ENCODE results near the gene REXO1. TPM values are rescaled to one million over a fixed set of nuclear protein-coding genes. Genes with fewer than 3 reads are reported as not detected.

Gene REXO1
- total RNA-seq, 1 experiment from 2014 or later: 52.1 TPM

DNA sequence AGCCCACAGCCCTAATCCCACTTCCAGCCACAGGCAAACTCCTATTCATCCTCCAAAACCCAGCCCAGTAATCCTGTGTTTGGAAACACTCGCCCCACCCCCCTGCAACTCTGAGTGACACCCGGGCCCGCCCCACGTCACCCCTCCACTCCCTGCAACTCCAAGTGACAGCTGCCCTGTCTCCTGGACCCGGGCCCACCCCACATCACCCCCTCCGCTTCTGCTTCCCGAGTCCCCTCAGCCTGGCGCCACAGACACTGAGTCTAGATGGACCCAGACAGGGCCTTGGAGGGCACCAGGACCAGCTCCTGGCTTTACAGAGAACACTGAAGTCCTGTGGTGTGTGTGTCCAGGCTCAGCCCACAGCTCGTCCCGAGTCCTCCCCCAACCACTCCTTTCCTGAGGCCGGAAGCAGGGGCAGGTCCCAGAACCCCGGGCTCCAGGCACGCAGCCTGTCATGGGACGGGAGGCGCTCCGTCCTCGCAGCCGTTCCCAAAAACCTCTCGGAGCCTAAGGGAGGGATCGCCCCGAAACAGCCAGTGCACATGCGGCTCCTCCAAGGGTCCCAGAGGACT is 7.7 kb downstream of the REXO1 start:
- no peak for DNase-seq (ENCODE audit: low read depth, low spot score)
- no peaks in the 10 kb centered on the region for H3K9me3 ChIP-seq (ENCODE audit: control insufficient read depth, insufficient read depth, low read depth, low read length)
- CTCF ChIA-PET: interaction anchor here (0.6 kb wide), 1 partner anchor 215 kb away, joined by 3 read pairs; no protein-coding TSS in a partner anchor
- ATAC-seq: peak; percentile 25
- POLR2A ChIA-PET: interaction anchor here (0.7 kb wide), 1 partner anchor 11 kb away, joined by 3 read pairs; no protein-coding TSS in a partner anchor
- H3K4me1 ChIP-seq (ENCODE audit: control insufficient read depth, insufficient read depth, low read length): peaks cover 39% of the 10 kb centered on the region
- intact Hi-C loops (cut with micrococcal nuclease; ENCODE audit: unreplicated experiment): no loop called here
- in situ Hi-C loops (cut with HindIII; ENCODE audit: low pct_unique_long_range_greater_than_20kb, low sequenced_read_pairs): no loop called here
- H3K27me3 ChIP-seq (ENCODE audit: control insufficient read depth, insufficient read depth, low read length): no peaks in the 10 kb centered on the region
- no peak overlapping the region for H3K4me3 ChIP-seq (ENCODE audit: low read depth in 2 of 2, low read length in 2 of 2)
- BruUV-seq (replicated peaks): no TSS peak
- H3K27ac ChIP-seq (ENCODE audit: low read length): peak overlapping the region; percentile 57; the same call in 1 of the 2 replicates
- H3K36me3 ChIP-seq (ENCODE audit: control insufficient read depth, insufficient read depth, low read length): no peaks in the 10 kb centered on the region
- TF ChIP-seq, protein P1, sequence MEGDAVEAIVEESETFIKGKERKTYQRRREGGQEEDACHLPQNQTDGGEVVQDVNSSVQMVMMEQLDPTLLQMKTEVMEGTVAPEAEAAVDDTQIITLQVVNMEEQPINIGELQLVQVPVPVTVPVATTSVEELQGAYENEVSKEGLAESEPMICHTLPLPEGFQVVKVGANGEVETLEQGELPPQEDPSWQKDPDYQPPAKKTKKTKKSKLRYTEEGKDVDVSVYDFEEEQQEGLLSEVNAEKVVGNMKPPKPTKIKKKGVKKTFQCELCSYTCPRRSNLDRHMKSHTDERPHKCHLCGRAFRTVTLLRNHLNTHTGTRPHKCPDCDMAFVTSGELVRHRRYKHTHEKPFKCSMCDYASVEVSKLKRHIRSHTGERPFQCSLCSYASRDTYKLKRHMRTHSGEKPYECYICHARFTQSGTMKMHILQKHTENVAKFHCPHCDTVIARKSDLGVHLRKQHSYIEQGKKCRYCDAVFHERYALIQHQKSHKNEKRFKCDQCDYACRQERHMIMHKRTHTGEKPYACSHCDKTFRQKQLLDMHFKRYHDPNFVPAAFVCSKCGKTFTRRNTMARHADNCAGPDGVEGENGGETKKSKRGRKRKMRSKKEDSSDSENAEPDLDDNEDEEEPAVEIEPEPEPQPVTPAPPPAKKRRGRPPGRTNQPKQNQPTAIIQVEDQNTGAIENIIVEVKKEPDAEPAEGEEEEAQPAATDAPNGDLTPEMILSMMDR (IDR thresholded peaks at IDR 0.05): no peak
- TF ChIP-seq TCF7L2 (IDR thresholded peaks at IDR 0.05; ENCODE audit: low read depth, low read length) (no peak), SIN3A (IDR thresholded peaks at IDR 0.05; ENCODE audit: borderline replicate concordance, insufficient read depth, low read depth, low read length) (no peak), POLR2AphosphoS5 (IDR thresholded peaks at IDR 0.05; ENCODE audit: low read depth, low read length) (no peak)
- TF ChIP-seq, protein P2, sequence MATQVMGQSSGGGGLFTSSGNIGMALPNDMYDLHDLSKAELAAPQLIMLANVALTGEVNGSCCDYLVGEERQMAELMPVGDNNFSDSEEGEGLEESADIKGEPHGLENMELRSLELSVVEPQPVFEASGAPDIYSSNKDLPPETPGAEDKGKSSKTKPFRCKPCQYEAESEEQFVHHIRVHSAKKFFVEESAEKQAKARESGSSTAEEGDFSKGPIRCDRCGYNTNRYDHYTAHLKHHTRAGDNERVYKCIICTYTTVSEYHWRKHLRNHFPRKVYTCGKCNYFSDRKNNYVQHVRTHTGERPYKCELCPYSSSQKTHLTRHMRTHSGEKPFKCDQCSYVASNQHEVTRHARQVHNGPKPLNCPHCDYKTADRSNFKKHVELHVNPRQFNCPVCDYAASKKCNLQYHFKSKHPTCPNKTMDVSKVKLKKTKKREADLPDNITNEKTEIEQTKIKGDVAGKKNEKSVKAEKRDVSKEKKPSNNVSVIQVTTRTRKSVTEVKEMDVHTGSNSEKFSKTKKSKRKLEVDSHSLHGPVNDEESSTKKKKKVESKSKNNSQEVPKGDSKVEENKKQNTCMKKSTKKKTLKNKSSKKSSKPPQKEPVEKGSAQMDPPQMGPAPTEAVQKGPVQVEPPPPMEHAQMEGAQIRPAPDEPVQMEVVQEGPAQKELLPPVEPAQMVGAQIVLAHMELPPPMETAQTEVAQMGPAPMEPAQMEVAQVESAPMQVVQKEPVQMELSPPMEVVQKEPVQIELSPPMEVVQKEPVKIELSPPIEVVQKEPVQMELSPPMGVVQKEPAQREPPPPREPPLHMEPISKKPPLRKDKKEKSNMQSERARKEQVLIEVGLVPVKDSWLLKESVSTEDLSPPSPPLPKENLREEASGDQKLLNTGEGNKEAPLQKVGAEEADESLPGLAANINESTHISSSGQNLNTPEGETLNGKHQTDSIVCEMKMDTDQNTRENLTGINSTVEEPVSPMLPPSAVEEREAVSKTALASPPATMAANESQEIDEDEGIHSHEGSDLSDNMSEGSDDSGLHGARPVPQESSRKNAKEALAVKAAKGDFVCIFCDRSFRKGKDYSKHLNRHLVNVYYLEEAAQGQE (IDR thresholded peaks at IDR 0.05; ENCODE audit: insufficient read depth in 1 of 2, low read depth in 2 of 2, low read length in 1 of 2): no peak

DNA sequence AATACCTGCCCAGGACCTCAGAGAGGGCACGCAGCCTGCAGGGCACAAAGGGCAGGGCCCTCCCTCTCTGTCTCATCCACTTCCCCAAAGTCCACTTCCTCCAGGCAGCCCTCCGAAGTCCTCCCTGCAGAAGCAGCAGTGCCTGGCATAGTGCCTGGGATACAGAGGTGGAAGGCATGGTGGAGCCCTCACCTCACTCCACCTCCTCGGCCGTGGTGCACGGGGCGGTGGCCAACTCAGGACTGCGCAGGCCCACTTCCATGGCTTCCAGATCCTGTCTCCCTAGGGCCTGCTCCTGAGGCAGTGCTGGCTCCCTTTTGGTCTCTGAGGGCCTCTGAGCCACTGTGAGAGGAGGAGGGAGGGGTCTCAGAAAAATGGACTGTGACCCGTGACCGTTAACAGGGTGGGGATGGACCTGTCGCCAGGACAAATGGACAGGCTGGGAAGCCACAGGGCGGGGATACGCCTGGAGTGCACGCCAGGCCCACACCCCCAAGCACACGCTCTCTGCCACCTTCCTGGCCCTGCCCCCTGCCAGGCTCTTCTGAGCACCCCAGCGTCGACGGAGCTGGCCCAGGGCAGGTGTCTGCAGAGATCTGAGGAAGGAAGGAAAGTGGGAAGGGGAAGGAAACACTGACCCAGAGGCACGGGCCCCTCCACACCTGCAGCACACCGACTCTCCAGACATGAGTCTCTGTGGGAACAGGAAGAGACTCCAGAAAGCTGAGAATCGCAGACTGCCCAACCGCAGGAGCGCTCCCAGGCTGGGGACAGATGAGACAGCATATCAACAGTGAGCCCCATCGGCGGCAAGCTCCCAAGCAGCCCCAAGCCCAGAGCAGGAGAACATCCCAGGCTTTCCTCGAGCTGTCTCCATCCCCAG is 8.4 kb downstream of the REXO1 start:
- ATAC-seq: peak; percentile 25; the same call in 1 of the 2 replicates
- H3K27me3 ChIP-seq (ENCODE audit: control insufficient read depth, insufficient read depth, low read length): no peaks in the 10 kb centered on the region
- CTCF ChIA-PET: interaction anchor here (0.6 kb wide), 1 partner anchor 214 kb away, joined by 3 read pairs; no protein-coding TSS in a partner anchor
- in situ Hi-C loops (cut with HindIII; ENCODE audit: low pct_unique_long_range_greater_than_20kb, low sequenced_read_pairs): no loop called here
- BruUV-seq (replicated peaks): no TSS peak
- no peak overlapping the region for H3K27ac ChIP-seq (ENCODE audit: low read length)
- DNase-seq (ENCODE audit: low read depth, low spot score): no peak
- TF ChIP-seq TCF7L2 (IDR thresholded peaks at IDR 0.05; ENCODE audit: low read depth, low read length) (no peak), SIN3A (IDR thresholded peaks at IDR 0.05; ENCODE audit: borderline replicate concordance, insufficient read depth, low read depth, low read length) (no peak), POLR2AphosphoS5 (IDR thresholded peaks at IDR 0.05; ENCODE audit: low read depth, low read length) (no peak)
- TF ChIP-seq, protein P1 (IDR thresholded peaks at IDR 0.05): no peak
- TF ChIP-seq, protein P2 (IDR thresholded peaks at IDR 0.05; ENCODE audit: insufficient read depth in 1 of 2, low read depth in 2 of 2, low read length in 1 of 2): no peak
- intact Hi-C loops (cut with micrococcal nuclease; ENCODE audit: unreplicated experiment): no loop called here
- POLR2A ChIA-PET: interaction anchor here (0.7 kb wide), 1 partner anchor 12 kb away, joined by 3 read pairs; no protein-coding TSS in a partner anchor
- no peaks in the 10 kb centered on the region for H3K36me3 ChIP-seq (ENCODE audit: control insufficient read depth, insufficient read depth, low read length)
- H3K4me3 ChIP-seq (ENCODE audit: low read depth in 2 of 2, low read length in 2 of 2): no peak overlapping the region
- no peaks in the 10 kb centered on the region for H3K9me3 ChIP-seq (ENCODE audit: control insufficient read depth, insufficient read depth, low read depth, low read length)
- peaks cover 36% of the 10 kb centered on the region for H3K4me1 ChIP-seq (ENCODE audit: control insufficient read depth, insufficient read depth, low read length)

Measured in Panc1 (cell line).